DMS53 treated with DMSO at 0.1 percent for 48 hours (cell line): ENCODE data around the gene PGBD5.
"Not testable (repeated sequence)": the region's sequence is repeated elsewhere in the genome, so short reads cannot be mapped to it uniquely, and the experiment has no call there.

ENCODE experiments used
- DNase-seq: peaks from one replicate; lab custom pipeline; 2025; ENCODE audit not compliant: unreplicated experiment; lab: John Stamatoyannopoulos, UW

The PGBD5 gene

GRCh38 chr1:230425252-230426091 lies 660 bp downstream of the PGBD5 start:
- no peak for DNase-seq

- DNase-seq = no peak
These were observed 1.5 kb downstream of the PGBD5 start for GRCh38 chr1:230424391-230425251.

- no peak for DNase-seq
These were observed 2.2 kb downstream of the PGBD5 start for GRCh38 chr1:230423951-230424350.

- DNase-seq = no peak
These were observed 2.9 kb downstream of the PGBD5 start for GRCh38 chr1:230423261-230423660.

GRCh38 chr1:230422221-230422981 lies 3.7 kb downstream of the PGBD5 start:
- DNase-seq = no peak

- DNase-seq = no peak
These were observed 4.7 kb downstream of the PGBD5 start for GRCh38 chr1:230421481-230421880.

- DNase-seq = not testable (repeated sequence)
These were observed 5.8 kb downstream of the PGBD5 start for GRCh38 chr1:230420372-230420771.

- DNase-seq = no peak
These were observed 9.7 kb downstream of the PGBD5 start for GRCh38 chr1:230416430-230416829.

- DNase-seq = no peak
These were observed 10.6 kb downstream of the PGBD5 start for GRCh38 chr1:230415405-230416132.

- no peak for DNase-seq
These were observed 11.4 kb downstream of the PGBD5 start for GRCh38 chr1:230414694-230415093.

- no peak for DNase-seq
These were observed 12.0 kb downstream of the PGBD5 start for GRCh38 chr1:230414102-230414501.

GRCh38 chr1:230413061-230413460 lies 13.1 kb downstream of the PGBD5 start:
- DNase-seq = no peak

GRCh38 chr1:230408971-230409370 lies 17.2 kb downstream of the PGBD5 start:
- DNase-seq = no peak

- DNase-seq = no peak
These were observed 18.8 kb downstream of the PGBD5 start for GRCh38 chr1:230407351-230407750.

GRCh38 chr1:230406727-230407126 lies 19.4 kb downstream of the PGBD5 start:
- DNase-seq = not testable (repeated sequence)

- DNase-seq = no peak
These were observed 22.7 kb downstream of the PGBD5 start for GRCh38 chr1:230403442-230403841.

- DNase-seq = no peak
These were observed 24.3 kb downstream of the PGBD5 start for GRCh38 chr1:230401763-230402294.

GRCh38 chr1:230401101-230401500 lies 25.0 kb downstream of the PGBD5 start:
- no peak for DNase-seq

GRCh38 chr1:230400007-230400344 lies 26.2 kb downstream of the PGBD5 start:
- no peak for DNase-seq

GRCh38 chr1:230399321-230400006 lies 26.7 kb downstream of the PGBD5 start:
- no peak for DNase-seq
